Right lobe of liver (tissue), 6 donors: Measurements from ENCODE around the gene TMEM63C. TPM values are rescaled to one million over a fixed set of nuclear protein-coding genes. Genes with fewer than 3 reads are reported as not detected.

Experiments
- ATAC-seq, 4 donors: fragments of 200-7000 bp; cut with Tn5 transposase; one replicate each; pipeline ENCODE4 v1.9.1; 2020; ENCODE audit warnings: mild to moderate bottlenecking in 4 of 4, moderate library complexity in 4 of 4
- DNase-seq, 3 donors: peaks; one replicate each; pipeline ENCODE4 v3.0.0-alpha.2; 2020
- H3K27ac ChIP-seq, 3 donors: fragments of 200-600 bp; one replicate each; pipeline ENCODE4 v1.8.0; 2022
- H3K27me3 ChIP-seq, 2 donors: fragments of 200-600 bp; one replicate each; pipeline ENCODE4 v1.8.0; 2022
- H3K36me3 ChIP-seq, 4 donors: fragments of 200-600 bp; sonication (generic) in 1 of 4; one replicate each; pipeline versions ENCODE4 v1.5.1 to v1.8.0; 2017 to 2022; ENCODE audit warnings: control low read depth in 1 of 4
- H3K4me1 ChIP-seq, 4 donors: fragments of 200-600 bp; sonication (generic) in 1 of 4; one replicate each; pipeline versions ENCODE4 v1.5.1 to v1.8.0; 2017 to 2022; ENCODE audit warnings: control low read depth in 1 of 4
- H3K4me3 ChIP-seq, 3 donors: fragments of 200-600 bp; one replicate each; pipeline ENCODE4 v1.8.0; 2022
- H3K9me3 ChIP-seq, 4 donors: fragments of 200-600 bp; sonication (generic) in 1 of 4; one replicate each; pipeline versions ENCODE4 v1.5.1 to v1.8.0; 2017 to 2022; ENCODE audit warnings: control low read depth in 1 of 4
- POLR2A ChIP-seq: fragments of 450-650 bp; IDR thresholded peaks from one replicate; pipeline ENCODE4 v1.6.1; 2017; ENCODE audit warnings: antibody characterized with exemption, mild to moderate bottlenecking
- WGBS: methylation state at CpG from one replicate; pipeline ENCODE4 v1.1.6; 2018; ENCODE audit warnings: low coverage, low lambda C conversion rate; ENCODE audit not compliant: insufficient coverage; ENCODE audit errors: missing lambda C conversion rate; 5-methylcytosine and 5-hydroxymethylcytosine counted together
- intact Hi-C, 2 donors: fragments of 100-400 bp; cut with DNase I; formaldehyde crosslinking; loops; one replicate each; pipeline versions ENCODE4 v1.11.2 to v1.14.1; 2022
- total RNA-seq, 6 experiments: library from RNA; depleted of rRNA in 2 of 6; stranded (reverse); fragments of >200 nt in 2 of 6; fragmentation: NEBNext Ultra II Directional in 3 of 6; extraction: Animal tissue kit (Norgen Biotek cat#: 25700) in 3 of 6; gene quantifications; one replicate each; pipeline versions ENCODE4 v1.1.0 to v1.2.4, GENCODE V29; 2016 to 2023
- TF ChIP-seq, protein P1 (sequence below), 4 donors: fragments of 200-600 bp in 3 of 4; fragments of 450-650 bp in 1 of 4; IDR thresholded peaks; one replicate each; pipeline versions ENCODE4 v1.5.1 to v1.8.0; 2016 to 2022; ENCODE audit warnings: antibody characterized with exemption in 4 of 4, mild to moderate bottlenecking in 2 of 4
- donor health status: DM: no; HTN: yes; CAD: no.
- donor health status: DM: no; HTN: no; CAD: no.
- donor health status: DM: no; HTN: no; CAD: no.
- donor health status: DM: no; HTN: yes; CAD: no.
- donor health status: DM: no; HTN: yes; CAD: no.

TMEM63C gene
- total RNA-seq, 6 experiments from 2014 or later: 0.07 to 0.82 (median 0.15) TPM; not detected in 2

DNA sequence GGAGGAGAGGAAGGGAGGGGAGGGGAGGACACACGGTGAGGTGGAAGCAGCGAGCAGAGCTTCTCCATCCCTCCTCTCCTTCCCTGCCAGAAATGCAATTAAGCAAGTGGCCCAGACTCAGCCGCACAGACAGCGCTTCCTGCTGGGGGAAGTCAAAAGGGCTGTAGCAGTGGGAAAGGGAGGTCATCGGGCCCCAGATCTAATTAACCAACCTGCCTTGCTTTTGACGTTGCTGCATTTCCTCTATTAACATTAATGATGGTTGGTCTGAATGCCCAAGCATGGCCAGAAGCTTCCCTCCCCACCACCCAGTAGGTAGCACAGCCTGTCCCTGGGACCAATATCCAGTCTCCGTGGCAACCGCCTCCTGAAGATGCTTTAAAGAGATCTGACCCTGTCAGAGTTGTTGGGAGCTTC is 94.0 kb downstream of the TMEM63C start:
- intact Hi-C loops: no loop called here
- 18% methylated on average over 3 of the region's 8 CpGs for WGBS
- no peak for TF ChIP-seq POLR2A
- TF ChIP-seq, protein P1, sequence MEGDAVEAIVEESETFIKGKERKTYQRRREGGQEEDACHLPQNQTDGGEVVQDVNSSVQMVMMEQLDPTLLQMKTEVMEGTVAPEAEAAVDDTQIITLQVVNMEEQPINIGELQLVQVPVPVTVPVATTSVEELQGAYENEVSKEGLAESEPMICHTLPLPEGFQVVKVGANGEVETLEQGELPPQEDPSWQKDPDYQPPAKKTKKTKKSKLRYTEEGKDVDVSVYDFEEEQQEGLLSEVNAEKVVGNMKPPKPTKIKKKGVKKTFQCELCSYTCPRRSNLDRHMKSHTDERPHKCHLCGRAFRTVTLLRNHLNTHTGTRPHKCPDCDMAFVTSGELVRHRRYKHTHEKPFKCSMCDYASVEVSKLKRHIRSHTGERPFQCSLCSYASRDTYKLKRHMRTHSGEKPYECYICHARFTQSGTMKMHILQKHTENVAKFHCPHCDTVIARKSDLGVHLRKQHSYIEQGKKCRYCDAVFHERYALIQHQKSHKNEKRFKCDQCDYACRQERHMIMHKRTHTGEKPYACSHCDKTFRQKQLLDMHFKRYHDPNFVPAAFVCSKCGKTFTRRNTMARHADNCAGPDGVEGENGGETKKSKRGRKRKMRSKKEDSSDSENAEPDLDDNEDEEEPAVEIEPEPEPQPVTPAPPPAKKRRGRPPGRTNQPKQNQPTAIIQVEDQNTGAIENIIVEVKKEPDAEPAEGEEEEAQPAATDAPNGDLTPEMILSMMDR (IDR thresholded peaks at IDR 0.05): no peak
- no peak for ATAC-seq
- no peak for DNase-seq
- Histone ChIP-seq H3K36me3 (peaks cover 0 to 4% (median 0%) of the 10 kb centered on the region in 4 donors), H3K27ac (no peak overlapping the region), H3K4me3 (no peak overlapping the region), H3K4me1 (no peaks in the 10 kb centered on the region), H3K27me3 (peaks cover 0 to 6% of the 10 kb centered on the region in 2 donors), H3K9me3 (no peaks in the 10 kb centered on the region)

GRCh38 chr14:77276295-77276935 is 94.8 kb downstream of the TMEM63C start:
- TF ChIP-seq POLR2A: no peak
- TF ChIP-seq, protein P1 (IDR thresholded peaks at IDR 0.05): no peak
- ATAC-seq: no peak
- Histone ChIP-seq H3K9me3 (no peaks in the 10 kb centered on the region), H3K27ac (no peak overlapping the region), H3K4me3 (no peak overlapping the region), H3K4me1 (no peaks in the 10 kb centered on the region), H3K27me3 (peaks cover 0 to 1% of the 10 kb centered on the region in 2 donors), H3K36me3 (peaks cover 0 to 4% (median 0%) of the 10 kb centered on the region in 4 donors)
- WGBS: 95% methylated on average over 9 of the region's 15 CpGs
- DNase-seq: no peak
- intact Hi-C loops: no loop called here

- no peak overlapping the region for H3K4me3 ChIP-seq
- intact Hi-C loops: no loop called here
- no peaks in the 10 kb centered on the region for H3K9me3 ChIP-seq
- ATAC-seq (no peak), DNase-seq (no peak)
- 96% methylated on average over 4 of the region's 12 CpGs for WGBS
- peaks cover 0 to 4% (median 0%) of the 10 kb centered on the region in 4 donors for H3K36me3 ChIP-seq
- H3K27ac ChIP-seq: no peak overlapping the region
- no peaks in the 10 kb centered on the region for H3K27me3 ChIP-seq
- no peaks in the 10 kb centered on the region for H3K4me1 ChIP-seq
- TF ChIP-seq POLR2A: no peak
- TF ChIP-seq, protein P1 (IDR thresholded peaks at IDR 0.05): no peak
Measured at GRCh38 chr14:77276959-77277358, 95.4 kb downstream of the TMEM63C start.

GRCh38 chr14:77278461-77279230 is 97.0 kb downstream of the TMEM63C start:
- Histone ChIP-seq H3K9me3 (no peaks in the 10 kb centered on the region), H3K36me3 (peaks cover 0 to 10% (median 2%) of the 10 kb centered on the region in 4 donors), H3K4me3 (no peak overlapping the region), H3K4me1 (no peaks in the 10 kb centered on the region), H3K27ac (no peak overlapping the region), H3K27me3 (no peaks in the 10 kb centered on the region)
- WGBS: 96% methylated on average over 9 of the region's 14 CpGs
- intact Hi-C loops: no loop called here
- no peak for DNase-seq
- TF ChIP-seq, protein P1 (IDR thresholded peaks at IDR 0.05): no peak
- TF ChIP-seq POLR2A: no peak
- no peak for ATAC-seq
